Measurements from ENCODE around the gene SLC23A2. TPM values are rescaled to one million over a fixed set of nuclear protein-coding genes. Genes with fewer than 3 reads are reported as not detected.

The SLC23A2 gene
- polyA plus RNA-seq, 3 donors: 3.3 to 28.4 (median 6.4) TPM

DNA sequence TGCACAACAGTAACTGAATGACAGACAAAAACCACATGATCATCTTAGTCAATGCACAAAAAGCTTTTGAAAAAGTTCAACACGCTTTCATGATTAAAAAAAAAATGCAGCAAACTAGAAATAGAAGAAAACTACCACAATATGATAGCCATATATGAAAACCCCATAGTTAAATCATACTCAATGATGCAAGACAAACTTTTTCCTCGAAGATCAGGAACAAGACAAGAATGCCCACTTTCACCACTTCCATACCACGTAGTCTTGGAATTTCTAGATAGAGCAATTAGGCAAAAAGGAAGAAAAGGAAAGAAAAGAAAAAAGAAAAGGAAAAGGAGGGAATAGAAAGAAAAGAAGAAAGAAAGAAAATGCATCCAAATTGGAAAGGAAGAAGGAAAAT, 44.6 kb upstream of the SLC23A2 start:
- Histone ChIP-seq H3K4me2 (replicated peaks; ENCODE audit: extremely low read depth, low read length, poor library complexity, severe bottlenecking) (no peak overlapping the region), H3K36me3 (replicated peaks in 1 of 2; ENCODE audit: control insufficient read depth in 1 of 2, insufficient read depth in 2 of 2, low read length in 2 of 2) (no peaks in the 10 kb centered on the region), H3K9me3 (replicated peaks in 1 of 2; ENCODE audit: control insufficient read depth in 1 of 2, insufficient read depth in 1 of 2, low read length in 2 of 2) (no peaks in the 10 kb centered on the region), H2AFZ (ENCODE audit: insufficient read depth, low read depth, low read length, poor library complexity, severe bottlenecking) (no peak overlapping the region), H3K4me1 (ENCODE audit: control insufficient read depth in 1 of 2, insufficient read depth in 2 of 2, low read length in 2 of 2) (peaks cover 40% of the 10 kb centered on the region in 2 donors), H3K9ac (ENCODE audit: insufficient read depth, low read length, poor library complexity, severe bottlenecking) (no peak overlapping the region), H3K79me2 (ENCODE audit: insufficient read depth, low read length) (no peaks in the 10 kb centered on the region), H3K27me3 (ENCODE audit: control insufficient read depth in 2 of 2, insufficient read depth in 2 of 2, low read length in 2 of 2) (no peaks in the 10 kb centered on the region), H4K20me1 (ENCODE audit: insufficient read depth, low read length) (no peaks in the 10 kb centered on the region), H3K4me3 (replicated peaks in 1 of 3; ENCODE audit: low read depth in 2 of 3, low read length in 3 of 3) (no peak overlapping the region), H3K27ac (ENCODE audit: low read depth in 1 of 2, low read length in 2 of 2) (no peak overlapping the region)
- H3K27me3 Mint-ChIP-seq (ENCODE audit: low read depth in 3 of 3): peaks cover 1 to 5% (median 2%) of the 10 kb centered on the region in 3 donors
- TF ChIP-seq, protein P1, sequence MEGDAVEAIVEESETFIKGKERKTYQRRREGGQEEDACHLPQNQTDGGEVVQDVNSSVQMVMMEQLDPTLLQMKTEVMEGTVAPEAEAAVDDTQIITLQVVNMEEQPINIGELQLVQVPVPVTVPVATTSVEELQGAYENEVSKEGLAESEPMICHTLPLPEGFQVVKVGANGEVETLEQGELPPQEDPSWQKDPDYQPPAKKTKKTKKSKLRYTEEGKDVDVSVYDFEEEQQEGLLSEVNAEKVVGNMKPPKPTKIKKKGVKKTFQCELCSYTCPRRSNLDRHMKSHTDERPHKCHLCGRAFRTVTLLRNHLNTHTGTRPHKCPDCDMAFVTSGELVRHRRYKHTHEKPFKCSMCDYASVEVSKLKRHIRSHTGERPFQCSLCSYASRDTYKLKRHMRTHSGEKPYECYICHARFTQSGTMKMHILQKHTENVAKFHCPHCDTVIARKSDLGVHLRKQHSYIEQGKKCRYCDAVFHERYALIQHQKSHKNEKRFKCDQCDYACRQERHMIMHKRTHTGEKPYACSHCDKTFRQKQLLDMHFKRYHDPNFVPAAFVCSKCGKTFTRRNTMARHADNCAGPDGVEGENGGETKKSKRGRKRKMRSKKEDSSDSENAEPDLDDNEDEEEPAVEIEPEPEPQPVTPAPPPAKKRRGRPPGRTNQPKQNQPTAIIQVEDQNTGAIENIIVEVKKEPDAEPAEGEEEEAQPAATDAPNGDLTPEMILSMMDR (IDR thresholded peaks at IDR 0.05): no peak
- no peak overlapping the region for H3K4me3 Mint-ChIP-seq
- WGBS (ENCODE audit: insufficient coverage): no CpG with 5 or more reads among the region's 3 CpGs
- peak overlapping the region in 4 of 7 donors; percentile 74 to 95 (median 90) for H3K27ac Mint-ChIP-seq
- intact Hi-C loops (cut with micrococcal nuclease): no loop called here
- no peak for DNase-seq
- H3K36me3 Mint-ChIP-seq: peaks cover 0 to 2% of the 10 kb centered on the region in 2 donors
- H3K9me3 Mint-ChIP-seq: no peaks in the 10 kb centered on the region
- peaks cover 44% of the 10 kb centered on the region for H3K4me1 Mint-ChIP-seq

DNA sequence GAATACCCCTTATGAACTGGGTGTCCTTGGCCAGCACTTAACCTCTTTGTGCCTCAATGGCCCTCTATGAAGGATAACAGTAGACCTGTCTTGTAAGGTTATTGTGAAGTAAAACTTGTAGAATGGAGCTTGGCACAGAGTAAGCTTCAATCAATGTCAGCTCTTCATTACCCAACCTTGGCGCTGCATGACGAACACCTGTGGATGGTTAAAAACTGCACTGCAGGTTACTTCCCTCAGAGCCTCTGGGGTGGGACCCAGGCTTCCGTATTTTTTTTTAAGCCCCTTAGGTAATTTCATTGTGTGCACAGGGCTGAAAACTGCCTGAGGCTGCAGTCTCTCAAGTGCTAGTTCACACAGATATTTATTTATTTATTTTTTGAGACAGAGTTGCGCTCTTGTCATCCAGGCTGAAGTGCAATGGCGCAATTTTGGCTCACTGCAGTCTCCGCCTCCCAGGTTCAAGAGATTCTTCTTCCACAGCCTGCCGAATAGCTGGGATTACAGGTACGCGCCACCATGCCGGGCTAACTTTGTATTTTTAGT, 42.8 kb upstream of the SLC23A2 start:
- Histone ChIP-seq H3K4me1 (ENCODE audit: control insufficient read depth in 1 of 2, insufficient read depth in 2 of 2, low read length in 2 of 2) (peaks cover 38 to 40% of the 10 kb centered on the region in 2 donors), H3K4me2 (replicated peaks; ENCODE audit: extremely low read depth, low read length, poor library complexity, severe bottlenecking) (no peak overlapping the region), H3K9me3 (replicated peaks in 1 of 2; ENCODE audit: control insufficient read depth in 1 of 2, insufficient read depth in 1 of 2, low read length in 2 of 2) (no peaks in the 10 kb centered on the region), H3K27me3 (ENCODE audit: control insufficient read depth in 2 of 2, insufficient read depth in 2 of 2, low read length in 2 of 2) (no peaks in the 10 kb centered on the region), H3K36me3 (replicated peaks in 1 of 2; ENCODE audit: control insufficient read depth in 1 of 2, insufficient read depth in 2 of 2, low read length in 2 of 2) (no peaks in the 10 kb centered on the region), H2AFZ (ENCODE audit: insufficient read depth, low read depth, low read length, poor library complexity, severe bottlenecking) (no peak overlapping the region), H3K79me2 (ENCODE audit: insufficient read depth, low read length) (no peaks in the 10 kb centered on the region), H3K27ac (ENCODE audit: low read depth in 1 of 2, low read length in 2 of 2) (no peak overlapping the region), H3K4me3 (replicated peaks in 1 of 3; ENCODE audit: low read depth in 2 of 3, low read length in 3 of 3) (no peak overlapping the region), H3K9ac (ENCODE audit: insufficient read depth, low read length, poor library complexity, severe bottlenecking) (no peak overlapping the region), H4K20me1 (ENCODE audit: insufficient read depth, low read length) (no peaks in the 10 kb centered on the region)
- TF ChIP-seq, protein P1 (IDR thresholded peaks at IDR 0.05): no peak
- no peak for DNase-seq
- Mint-ChIP-seq H3K9me3 (no peaks in the 10 kb centered on the region), H3K27ac (peak overlapping the region in 1 of 7 donors; percentile 13), H3K27me3 (ENCODE audit: low read depth in 3 of 3) (peaks cover 1 to 3% (median 2%) of the 10 kb centered on the region in 3 donors), H3K36me3 (peaks cover 0 to 2% of the 10 kb centered on the region in 2 donors), H3K4me1 (peaks cover 42% of the 10 kb centered on the region), H3K4me3 (no peak overlapping the region)
- 87% methylated on average over 6 of the region's 10 CpGs for WGBS (ENCODE audit: insufficient coverage)
- intact Hi-C loops (cut with micrococcal nuclease): no loop called here
